Calu3 (cell line): ENCODE measurements around the gene GABRD. TPM values are rescaled to one million over a fixed set of nuclear protein-coding genes. Genes with fewer than 3 reads are reported as not detected.

Experiments
- BruUV-seq: library from RNA; stranded (reverse); fragments of 400-500 nt; replicated peaks from 2 replicates; lab custom pipeline; 2021; lab: Mats Ljungman, UMichigan
- CTCF ChIA-PET: fragments of 300-600 bp; sonication (Branson Sonifier 250); formaldehyde crosslinking; loops from one replicate; lab custom pipeline; 2022; ENCODE audit warnings: antibody characterized with exemption; lab: Charles Lee
- DNase-seq: peaks from one replicate; pipeline ENCODE4 v3.0.0; 2022
- H3K27ac Mint-ChIP-seq: one replicate; pipeline ENCODE4 v1.8.0; 2022; ENCODE audit warnings: mixed read lengths; ENCODE audit not compliant: unreplicated experiment
- H3K27me3 Mint-ChIP-seq: one replicate; pipeline ENCODE4 v1.8.0; 2022; ENCODE audit warnings: mixed read lengths; ENCODE audit not compliant: unreplicated experiment
- H3K36me3 Mint-ChIP-seq: one replicate; pipeline ENCODE4 v1.8.0; 2022; ENCODE audit warnings: mild to moderate bottlenecking, moderate library complexity, mixed read lengths; ENCODE audit not compliant: insufficient read depth, unreplicated experiment
- H3K4me1 Mint-ChIP-seq: one replicate; pipeline ENCODE4 v1.8.0; 2022; ENCODE audit warnings: mild to moderate bottlenecking, low read depth, mixed read lengths; ENCODE audit not compliant: unreplicated experiment
- H3K4me3 Mint-ChIP-seq: one replicate; pipeline ENCODE4 v1.8.0; 2022; ENCODE audit warnings: mild to moderate bottlenecking, low read depth, moderate library complexity, mixed read lengths; ENCODE audit not compliant: unreplicated experiment
- H3K9me3 Mint-ChIP-seq: one replicate; pipeline ENCODE4 v1.8.0; 2022; ENCODE audit warnings: low read depth, mixed read lengths; ENCODE audit not compliant: unreplicated experiment
- intact Hi-C: fragments of 100-400 bp; cut with micrococcal nuclease; formaldehyde crosslinking; loops from one replicate; pipeline ENCODE4 v1.10.0; 2022; ENCODE audit not compliant: unreplicated experiment
- total RNA-seq: library from RNA; stranded (reverse); gene quantifications from 2 replicates; pipeline ENCODE4 v1.2.3, GENCODE V29; 2022
- TF ChIP-seq, protein P1 (sequence below): fragments of 200-600 bp; IDR thresholded peaks from one replicate; pipeline ENCODE4 v1.8.0; 2022; ENCODE audit warnings: antibody characterized with exemption; ENCODE audit not compliant: unreplicated experiment

The GABRD gene
- total RNA-seq, 1 experiment from 2014 or later: not detected

GRCh38 chr1:1987142-1987510 is 32.0 kb upstream of the GABRD start:
- BruUV-seq: no TSS peak
- no peaks in the 10 kb centered on the region for H3K9me3 Mint-ChIP-seq
- DNase-seq: no peak
- H3K36me3 Mint-ChIP-seq: no peaks in the 10 kb centered on the region
- peaks cover 35% of the 10 kb centered on the region for H3K27me3 Mint-ChIP-seq
- no peaks in the 10 kb centered on the region for H3K4me1 Mint-ChIP-seq
- intact Hi-C loops: no loop called here
- H3K27ac Mint-ChIP-seq: no peak overlapping the region
- TF ChIP-seq, protein P1, sequence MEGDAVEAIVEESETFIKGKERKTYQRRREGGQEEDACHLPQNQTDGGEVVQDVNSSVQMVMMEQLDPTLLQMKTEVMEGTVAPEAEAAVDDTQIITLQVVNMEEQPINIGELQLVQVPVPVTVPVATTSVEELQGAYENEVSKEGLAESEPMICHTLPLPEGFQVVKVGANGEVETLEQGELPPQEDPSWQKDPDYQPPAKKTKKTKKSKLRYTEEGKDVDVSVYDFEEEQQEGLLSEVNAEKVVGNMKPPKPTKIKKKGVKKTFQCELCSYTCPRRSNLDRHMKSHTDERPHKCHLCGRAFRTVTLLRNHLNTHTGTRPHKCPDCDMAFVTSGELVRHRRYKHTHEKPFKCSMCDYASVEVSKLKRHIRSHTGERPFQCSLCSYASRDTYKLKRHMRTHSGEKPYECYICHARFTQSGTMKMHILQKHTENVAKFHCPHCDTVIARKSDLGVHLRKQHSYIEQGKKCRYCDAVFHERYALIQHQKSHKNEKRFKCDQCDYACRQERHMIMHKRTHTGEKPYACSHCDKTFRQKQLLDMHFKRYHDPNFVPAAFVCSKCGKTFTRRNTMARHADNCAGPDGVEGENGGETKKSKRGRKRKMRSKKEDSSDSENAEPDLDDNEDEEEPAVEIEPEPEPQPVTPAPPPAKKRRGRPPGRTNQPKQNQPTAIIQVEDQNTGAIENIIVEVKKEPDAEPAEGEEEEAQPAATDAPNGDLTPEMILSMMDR: no peak
- CTCF ChIA-PET: no interaction called here
- H3K4me3 Mint-ChIP-seq: no peak overlapping the region

DNA sequence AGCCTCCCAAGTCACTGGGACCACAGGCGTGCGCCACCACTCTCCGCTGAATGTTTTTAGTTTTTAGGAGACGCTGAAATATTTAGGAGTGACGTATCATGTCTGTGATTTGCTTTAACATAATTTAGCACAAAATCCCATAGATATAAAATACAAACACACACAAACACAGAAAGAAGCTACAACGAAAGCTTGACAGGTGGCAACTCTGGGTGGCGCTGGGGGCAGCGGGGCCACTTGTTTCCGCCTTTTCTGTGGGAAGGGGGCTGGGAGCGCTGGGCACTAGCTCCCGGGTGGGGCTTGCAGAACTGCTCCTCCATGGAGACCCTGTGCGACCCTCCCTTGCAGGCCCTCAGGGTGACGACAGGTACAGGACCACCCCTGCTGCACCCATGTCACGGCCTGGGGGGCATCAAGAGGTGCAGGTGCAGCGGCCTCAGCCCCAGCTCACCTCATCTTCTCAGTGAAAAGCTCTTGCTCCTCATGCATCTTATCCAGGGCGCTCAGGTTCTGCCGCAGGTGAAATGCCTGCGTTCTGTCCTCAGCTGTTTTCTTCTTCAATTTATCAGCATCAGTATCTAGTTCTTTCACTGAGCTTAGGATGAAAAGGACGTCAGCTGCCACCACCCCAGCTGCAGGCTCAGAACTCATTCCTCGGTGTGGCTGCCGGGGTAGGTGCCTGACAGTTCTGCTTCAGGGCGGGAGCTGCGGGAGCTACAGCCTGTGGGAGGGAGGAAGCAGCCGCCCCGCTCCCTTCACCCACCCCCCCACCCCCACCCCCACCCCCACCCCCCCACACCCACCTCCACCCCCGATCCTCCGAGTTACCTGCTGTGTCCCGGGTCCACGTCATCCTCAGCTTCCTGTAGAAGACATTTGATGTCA is 30.8 kb upstream of the GABRD start:
- no peak overlapping the region for H3K27ac Mint-ChIP-seq
- H3K36me3 Mint-ChIP-seq: no peaks in the 10 kb centered on the region
- H3K9me3 Mint-ChIP-seq: no peaks in the 10 kb centered on the region
- H3K4me3 Mint-ChIP-seq: no peak overlapping the region
- TF ChIP-seq, protein P1: no peak
- no peaks in the 10 kb centered on the region for H3K4me1 Mint-ChIP-seq
- intact Hi-C loops: no loop called here
- CTCF ChIA-PET: no interaction called here
- no TSS peak for BruUV-seq
- peaks cover 35% of the 10 kb centered on the region for H3K27me3 Mint-ChIP-seq
- DNase-seq: no peak

DNA sequence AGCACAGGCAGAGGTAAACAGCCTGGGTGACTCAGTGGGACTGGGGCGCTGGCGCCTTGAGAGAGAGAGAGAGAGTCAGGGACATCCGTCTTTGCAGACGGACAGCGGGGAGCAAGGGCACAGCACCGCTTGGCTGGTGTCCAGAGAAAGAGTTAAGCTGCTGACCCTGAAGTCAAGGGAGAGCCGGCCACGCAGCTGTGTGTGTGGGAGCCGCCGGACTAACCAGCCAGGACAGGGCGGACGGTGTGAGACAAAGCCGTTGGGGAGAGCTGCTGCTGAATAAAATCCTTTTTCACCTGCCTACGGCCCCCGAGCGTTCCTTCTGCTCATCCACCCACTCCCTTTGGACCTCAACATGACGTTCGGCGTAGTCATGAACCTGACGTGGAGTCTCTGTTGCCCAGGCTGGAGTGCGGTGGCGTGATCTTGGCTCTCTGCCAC is 30.0 kb upstream of the GABRD start:
- intact Hi-C loops: no loop called here
- Mint-ChIP-seq H3K27me3 (peaks cover 35% of the 10 kb centered on the region), H3K27ac (no peak overlapping the region), H3K36me3 (no peaks in the 10 kb centered on the region), H3K9me3 (no peaks in the 10 kb centered on the region), H3K4me3 (no peak overlapping the region), H3K4me1 (no peaks in the 10 kb centered on the region)
- BruUV-seq: no TSS peak
- TF ChIP-seq, protein P1: no peak
- no peak for DNase-seq
- CTCF ChIA-PET: no interaction called here

DNA sequence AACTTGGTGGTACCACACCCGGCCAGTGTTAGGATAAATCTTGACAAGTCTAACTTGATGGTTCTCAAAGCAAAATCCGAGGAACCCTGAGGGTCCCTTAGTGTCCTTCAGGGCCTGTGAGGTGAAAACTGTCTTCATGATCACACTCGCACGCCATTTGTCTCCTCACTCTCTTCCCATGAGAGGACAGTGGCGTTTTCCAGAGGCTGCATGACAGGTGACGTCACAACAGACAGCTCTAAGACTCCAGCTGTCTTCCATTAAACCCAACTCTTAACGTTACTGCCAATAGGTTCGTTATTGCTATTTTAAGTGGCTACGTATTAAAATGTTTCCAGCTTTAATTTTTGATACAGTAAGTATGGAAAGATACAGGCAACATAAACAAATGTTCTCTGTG is 29.4 kb upstream of the GABRD start:
- Mint-ChIP-seq H3K27me3 (peaks cover 35% of the 10 kb centered on the region), H3K9me3 (no peaks in the 10 kb centered on the region), H3K36me3 (no peaks in the 10 kb centered on the region), H3K4me1 (no peaks in the 10 kb centered on the region), H3K4me3 (no peak overlapping the region), H3K27ac (no peak overlapping the region)
- intact Hi-C loops: no loop called here
- no TSS peak for BruUV-seq
- TF ChIP-seq, protein P1: no peak
- CTCF ChIA-PET: no interaction called here
- DNase-seq: no peak
